HG03045 (cell line): ENCODE measurements around the gene KLF4.
"Not testable (repeated sequence)": the region's sequence is repeated elsewhere in the genome, so short reads cannot be mapped to it uniquely, and the experiment has no call there.

Experiments used
- ATAC-seq: cut with Tn5 transposase; IDR thresholded peaks from one replicate; pipeline ENCODE4 v1.9.1; 2021; ENCODE audit warnings: mild to moderate bottlenecking, moderate library complexity; ENCODE audit not compliant: unreplicated experiment

KLF4 gene

GRCh38 chr9:107489687-107490605 lies at the start of gene KLF4:
KLF4 (minus strand) TSS chr9:107489769; CDS start chr9:107489172, 597 bp downstream.
- ATAC-seq = peak; percentile 66

- no peak for ATAC-seq
These were observed 46.9 kb upstream of the KLF4 start for GRCh38 chr9:107536462-107536861.

- ATAC-seq = no peak
These were observed 45.0 kb upstream of the KLF4 start for GRCh38 chr9:107534510-107535078.

- ATAC-seq = no peak
These were observed 41.1 kb upstream of the KLF4 start for GRCh38 chr9:107530679-107531078.

DNA sequence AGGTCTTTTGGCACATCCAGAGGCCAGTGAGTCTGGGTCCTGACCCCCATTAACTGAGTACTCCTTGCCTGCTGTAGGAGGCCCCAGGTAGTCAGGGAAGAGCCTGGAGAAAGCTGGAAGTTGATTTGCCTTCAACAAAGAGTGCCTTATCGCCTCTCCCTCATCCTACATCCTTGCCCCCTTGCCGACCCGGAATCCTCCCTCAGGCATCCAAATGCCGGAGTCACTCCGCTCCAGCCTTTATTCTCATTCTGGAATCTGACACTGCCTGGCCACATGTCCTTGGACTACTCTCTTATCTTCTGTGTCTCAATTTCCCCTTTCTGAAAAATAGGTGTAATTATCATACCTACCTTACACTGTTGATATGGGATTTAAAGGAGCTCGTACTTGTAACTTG lies 39.1 kb upstream of the KLF4 start:
- ATAC-seq = no peak

- ATAC-seq = no peak
These were observed 34.0 kb upstream of the KLF4 start for GRCh38 chr9:107523539-107523938.

GRCh38 chr9:107520186-107520585 lies 30.6 kb upstream of the KLF4 start:
- no peak for ATAC-seq

- no peak for ATAC-seq
These were observed 28.7 kb upstream of the KLF4 start for GRCh38 chr9:107518037-107518807.

GRCh38 chr9:107513464-107514100 lies 24.0 kb upstream of the KLF4 start:
- no peak for ATAC-seq

DNA sequence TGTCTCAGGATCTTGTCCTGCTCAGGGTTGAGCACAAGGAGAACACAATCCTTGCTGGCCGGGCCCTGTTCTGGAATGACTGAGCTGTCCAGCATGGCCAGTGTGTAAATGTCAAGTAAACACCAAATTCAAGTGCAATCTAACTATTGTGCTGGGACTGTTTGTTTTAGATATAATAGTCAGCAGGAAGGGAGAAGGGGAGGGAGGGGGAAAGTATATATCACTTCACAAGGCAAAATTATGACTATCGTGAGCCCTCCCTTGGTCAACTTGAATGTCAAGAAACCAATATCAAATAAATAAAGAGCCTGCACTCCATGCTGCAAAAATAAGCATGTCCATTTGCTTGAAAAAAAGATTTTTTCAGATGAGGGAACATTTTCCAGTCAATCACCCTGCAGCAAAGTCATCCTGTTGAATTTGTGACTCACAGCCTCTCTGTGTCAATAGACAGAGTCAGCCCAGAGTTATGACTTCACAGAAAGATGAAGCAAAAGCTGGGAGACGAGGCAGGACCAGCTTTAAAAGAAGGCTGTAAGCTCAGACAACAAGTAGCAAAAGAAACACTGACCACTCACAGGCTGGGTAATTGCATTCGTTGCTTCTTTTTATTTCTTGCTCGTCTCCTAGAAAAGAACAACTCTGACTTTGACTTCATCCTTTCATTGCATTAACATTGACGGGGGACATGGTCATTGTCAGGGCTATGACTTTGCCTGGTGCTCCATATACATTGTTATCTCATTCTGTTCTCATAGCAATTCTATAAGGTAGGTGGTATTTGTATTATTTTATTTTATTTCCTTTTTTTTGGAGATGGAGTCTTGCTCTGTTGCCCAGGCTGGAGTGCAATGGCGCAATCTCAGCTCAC lies 15.3 kb upstream of the KLF4 start:
- no peak for ATAC-seq

- no peak for ATAC-seq
These were observed 12.9 kb upstream of the KLF4 start for GRCh38 chr9:107502464-107502863.

DNA sequence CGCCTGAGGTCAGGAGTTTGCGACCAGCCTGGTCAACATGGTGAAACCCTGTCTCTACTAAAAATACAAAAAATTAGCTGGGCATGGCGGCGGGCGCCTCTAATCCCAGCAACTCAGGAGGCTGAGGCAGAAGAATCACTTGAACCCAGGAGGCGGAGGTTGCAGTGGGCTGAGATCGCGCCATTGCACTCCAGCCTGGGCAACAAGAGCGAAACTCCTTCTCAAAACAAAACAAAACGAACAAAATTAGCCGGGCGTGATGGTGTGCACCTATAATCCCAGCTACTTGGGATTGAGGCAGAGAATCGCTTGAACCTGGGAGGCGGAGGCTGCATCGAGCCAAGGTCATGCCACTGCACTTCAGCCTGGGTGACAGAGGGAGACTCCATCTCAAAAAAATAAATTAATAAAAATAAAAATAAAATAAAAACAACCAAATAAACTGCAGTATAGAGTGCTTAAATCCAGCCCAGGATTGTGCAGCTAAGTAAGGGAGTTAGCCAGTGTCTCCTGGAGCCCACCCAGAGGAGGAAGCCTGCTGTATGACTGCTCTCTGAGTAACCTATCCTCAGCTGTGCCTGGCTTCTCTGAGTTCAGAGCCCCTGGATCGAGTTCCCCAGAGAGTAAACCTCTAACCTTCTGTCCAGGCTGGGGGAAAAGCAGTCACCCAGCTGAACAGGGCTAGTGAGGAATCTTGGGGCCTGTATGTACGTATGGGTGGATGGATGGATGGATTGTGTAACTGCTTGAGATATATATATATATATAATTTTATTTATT lies 11.0 kb upstream of the KLF4 start:
- not testable (repeated sequence) for ATAC-seq

GRCh38 chr9:107496976-107497375 lies 7.4 kb upstream of the KLF4 start:
- ATAC-seq = no peak

- ATAC-seq = no peak
These were observed 2.9 kb upstream of the KLF4 start for GRCh38 chr9:107492381-107492970.

DNA sequence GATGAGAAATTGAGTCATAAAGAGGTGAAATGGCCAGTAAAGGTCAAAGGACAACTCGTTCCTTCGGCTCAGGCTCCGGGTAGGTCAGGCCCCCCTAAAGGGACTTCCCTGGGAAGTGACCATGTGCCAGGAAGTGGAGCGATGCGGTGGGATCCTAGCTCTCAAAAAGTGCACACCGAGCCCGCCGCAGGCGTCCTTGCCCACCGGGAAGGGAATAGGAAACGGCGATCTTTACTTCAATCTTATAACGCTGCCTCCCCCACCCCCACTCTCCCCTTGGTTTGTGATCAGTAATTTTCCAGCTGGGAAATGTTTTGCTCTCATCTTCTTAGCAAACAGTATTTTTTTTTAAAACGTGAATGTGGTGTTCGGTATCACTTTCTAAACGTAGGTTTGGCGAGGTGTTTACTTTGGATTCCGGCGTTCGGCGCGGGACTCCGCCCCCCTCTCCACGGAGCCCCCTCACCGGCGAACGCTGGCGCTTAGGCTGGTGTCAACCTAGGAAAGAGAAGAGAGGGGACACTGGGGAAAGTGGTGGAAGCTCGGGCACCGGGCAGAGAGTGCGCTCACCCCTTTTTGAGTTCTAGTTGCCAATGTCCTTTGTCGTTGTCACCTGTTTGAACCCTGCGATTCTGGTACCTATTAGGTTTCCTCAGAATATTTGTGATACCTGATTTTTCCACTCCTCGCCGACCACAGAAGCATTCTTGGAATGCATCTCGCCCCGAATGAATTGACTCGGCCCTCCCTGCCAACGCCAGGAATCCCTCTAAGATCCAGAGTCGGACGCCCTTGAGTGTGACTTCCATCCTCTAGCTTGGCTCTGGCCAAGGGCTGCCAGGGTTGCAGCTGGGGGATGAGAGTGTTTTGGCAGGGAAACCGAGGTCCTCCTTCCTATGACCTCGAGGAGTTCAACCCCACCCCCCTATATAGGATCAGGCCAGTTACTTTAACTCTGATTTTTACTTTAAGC lies 1.8 kb upstream of the KLF4 start:
- no peak for ATAC-seq

GRCh38 chr9:107490606-107490970 lies 1.0 kb upstream of the KLF4 start:
- not testable (repeated sequence) for ATAC-seq

- peak; percentile 32 for ATAC-seq
These were observed 360 bp downstream of the KLF4 start for GRCh38 chr9:107489144-107489673.
